Hematopoietic multipotent progenitor cell treated with erythropoietin and hydrocortisone succinate and interleukin-3 and kit ligand, for 4 days (in vitro differentiated cells): ENCODE results near the gene STAU1.
"Not testable (repeated sequence)": the region's sequence is repeated elsewhere in the genome, so short reads cannot be mapped to it uniquely, and the experiment has no call there.

ENCODE experiments used
- DNase-seq: peaks from one replicate; pipeline ENCODE4 v3.0.0-alpha.2; 2015

Gene STAU1

DNA sequence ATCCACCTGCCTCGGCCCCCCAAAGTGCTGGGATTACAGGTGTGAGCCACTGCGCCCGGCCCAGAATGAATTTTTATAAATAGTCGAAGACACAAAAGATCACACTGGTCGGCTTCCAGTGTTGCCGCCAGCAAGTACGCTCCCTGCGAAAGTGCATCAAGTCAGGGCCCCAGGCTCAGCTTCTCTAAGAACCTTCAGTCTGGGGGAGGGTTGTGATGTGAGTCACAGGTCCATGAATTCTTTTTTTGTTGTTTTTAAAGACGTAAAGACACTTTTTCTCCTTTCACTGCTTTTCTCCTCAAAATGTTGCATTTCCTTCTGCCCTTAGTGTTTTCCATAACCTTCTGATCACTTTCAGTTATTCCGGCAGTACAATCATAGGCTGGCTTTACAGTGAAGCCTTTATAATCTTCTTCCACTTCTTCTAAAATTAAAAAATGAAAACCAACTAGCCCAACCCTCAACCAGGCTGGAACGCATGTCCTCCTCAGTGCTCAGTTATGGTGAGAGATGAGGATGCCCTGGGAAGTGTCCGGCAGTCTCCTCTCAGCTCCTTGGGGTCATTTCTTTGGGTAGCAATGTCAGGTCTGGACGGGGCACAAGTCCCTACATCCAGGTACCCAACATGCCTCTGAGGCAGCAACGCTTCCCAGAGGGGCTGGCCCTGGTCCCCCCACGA, 75.4 kb downstream of the STAU1 start:
- no peak for DNase-seq

DNA sequence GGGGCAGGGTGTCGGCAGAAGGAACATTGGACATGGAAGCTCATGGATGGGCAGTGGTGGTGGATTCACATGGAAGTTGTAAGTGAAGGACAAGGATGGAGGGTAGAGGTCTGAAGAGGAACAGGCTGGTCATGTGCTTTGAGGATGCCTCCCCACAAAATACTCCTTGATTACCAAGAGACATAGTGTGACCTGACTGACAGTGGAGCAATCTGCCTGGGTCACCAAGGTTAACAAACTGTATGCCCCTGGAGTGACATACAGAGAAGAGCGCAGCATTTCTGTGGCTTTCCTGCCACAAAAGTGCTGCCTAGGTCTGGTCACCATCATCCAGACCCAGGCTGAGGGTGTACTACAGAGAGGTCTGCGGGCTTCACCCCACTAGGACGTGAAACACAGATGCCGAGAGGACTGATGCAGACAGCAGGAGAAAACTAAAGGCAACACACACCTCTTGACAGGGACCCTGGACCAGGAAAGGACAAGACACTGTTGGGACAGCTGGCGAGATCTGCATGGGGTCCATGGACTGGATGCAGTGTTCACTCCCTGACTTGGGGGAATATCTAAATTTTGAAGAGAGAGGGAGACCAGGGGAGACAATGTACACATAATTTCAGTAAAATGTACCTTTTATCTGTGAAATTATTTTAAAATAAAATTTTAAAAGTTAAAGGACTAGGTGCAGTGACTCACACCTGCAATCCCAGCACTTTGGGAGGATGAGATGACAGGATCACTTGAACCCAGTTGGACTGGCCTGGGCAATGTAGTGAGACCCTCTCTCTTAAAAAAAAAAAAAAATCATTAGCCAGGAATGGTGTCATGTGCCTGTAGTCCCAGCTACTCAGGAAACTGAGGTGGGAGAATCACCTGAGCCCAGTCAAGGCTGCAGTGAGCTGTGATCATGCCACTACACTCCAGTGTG, 77.1 kb downstream of the STAU1 start:
- no peak for DNase-seq

GRCh38 chr20:49106328-49106727, 81.8 kb downstream of the STAU1 start:
- no peak for DNase-seq

DNA sequence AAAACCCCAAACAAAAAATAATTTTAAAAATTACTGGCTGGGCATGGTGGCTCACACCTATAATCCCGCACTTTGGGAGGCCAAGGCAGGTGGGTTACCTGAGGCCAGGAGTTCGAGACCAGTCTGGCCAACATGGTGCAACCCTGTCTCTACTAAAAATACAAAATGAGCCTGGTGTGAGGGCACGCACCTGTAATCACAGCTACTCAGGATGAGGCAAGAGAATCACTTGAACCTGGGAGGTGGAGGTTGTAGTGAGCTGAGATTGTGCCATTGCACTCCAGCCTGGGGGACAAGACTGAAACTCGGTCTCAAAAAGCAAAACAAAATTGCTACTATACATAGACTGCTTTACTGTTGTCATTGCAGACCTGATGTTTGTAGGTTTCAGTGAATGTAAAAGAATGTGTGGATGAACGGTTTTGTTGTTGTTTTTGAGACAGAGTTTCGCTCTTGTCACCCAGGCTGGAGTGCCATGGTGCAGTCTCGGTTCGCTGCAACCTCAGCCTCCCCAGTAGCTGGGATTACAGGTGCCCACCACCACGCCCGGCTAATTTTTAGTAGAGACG, 83.1 kb downstream of the STAU1 start:
- not testable (repeated sequence) for DNase-seq

GRCh38 chr20:49104365-49104648, 83.8 kb downstream of the STAU1 start:
- DNase-seq = no peak

GRCh38 chr20:49103647-49104364, 84.3 kb downstream of the STAU1 start:
- no peak for DNase-seq

DNA sequence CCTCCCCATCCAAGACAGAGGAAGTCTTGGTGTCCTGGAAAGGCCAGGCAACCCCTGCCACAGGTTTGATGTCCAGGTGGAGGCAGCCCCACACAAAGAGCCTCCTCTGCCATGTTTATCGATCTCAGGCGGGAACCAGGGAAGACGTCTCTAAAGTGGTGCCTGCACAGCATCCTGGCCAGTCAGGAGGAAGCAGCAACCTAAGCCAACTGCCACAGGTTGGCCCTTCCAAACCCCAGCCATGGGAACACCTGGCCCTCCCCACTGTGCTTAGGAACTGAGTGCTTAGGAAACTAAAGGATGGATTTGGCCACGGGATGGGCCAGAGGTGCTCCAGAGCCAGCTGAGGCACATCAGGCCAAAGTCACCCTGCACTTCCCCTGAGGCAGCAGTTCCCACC, 85.1 kb downstream of the STAU1 start:
- no peak for DNase-seq

DNA sequence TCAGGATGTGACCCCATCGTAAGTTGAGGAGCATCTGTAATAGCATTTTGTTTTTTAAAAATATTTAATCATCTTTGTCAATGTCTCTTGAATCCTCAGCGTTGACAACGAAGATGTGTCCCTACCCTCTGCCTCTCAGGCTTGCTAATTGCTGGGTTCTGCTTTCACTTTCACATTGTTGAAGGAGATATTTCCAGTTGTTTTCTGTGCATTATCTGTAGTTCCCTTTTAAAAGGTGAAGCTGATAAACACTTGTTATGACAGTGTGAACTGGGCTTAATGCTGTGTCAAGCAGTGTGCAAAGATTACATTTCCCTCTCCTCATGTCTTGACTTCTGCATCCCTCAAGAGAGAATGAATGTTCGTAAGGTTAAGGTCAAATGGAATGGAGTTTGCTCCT, 87.2 kb downstream of the STAU1 start:
- peak; percentile 45 for DNase-seq

DNA sequence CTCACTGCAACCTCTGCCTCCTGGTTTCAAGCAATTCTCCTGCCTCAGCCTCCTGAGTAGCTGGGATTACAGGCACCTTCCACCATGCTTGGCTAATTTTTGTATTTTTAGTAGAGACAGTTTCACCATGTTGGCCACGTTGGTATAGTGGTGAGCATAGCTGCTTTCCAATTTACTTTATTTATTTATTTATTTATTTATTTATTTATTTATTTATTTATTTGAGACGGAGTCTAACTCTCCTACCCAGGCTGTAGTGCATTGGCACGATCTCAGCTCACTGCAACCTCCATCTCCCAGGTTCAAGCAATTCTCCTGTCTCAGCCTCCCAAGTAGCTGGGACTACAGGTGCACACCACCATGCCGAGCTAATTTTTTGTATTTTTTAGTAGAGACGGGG, 87.8 kb downstream of the STAU1 start:
- not testable (repeated sequence) for DNase-seq

GRCh38 chr20:49099011-49099410, 89.1 kb downstream of the STAU1 start:
- no peak for DNase-seq

DNA sequence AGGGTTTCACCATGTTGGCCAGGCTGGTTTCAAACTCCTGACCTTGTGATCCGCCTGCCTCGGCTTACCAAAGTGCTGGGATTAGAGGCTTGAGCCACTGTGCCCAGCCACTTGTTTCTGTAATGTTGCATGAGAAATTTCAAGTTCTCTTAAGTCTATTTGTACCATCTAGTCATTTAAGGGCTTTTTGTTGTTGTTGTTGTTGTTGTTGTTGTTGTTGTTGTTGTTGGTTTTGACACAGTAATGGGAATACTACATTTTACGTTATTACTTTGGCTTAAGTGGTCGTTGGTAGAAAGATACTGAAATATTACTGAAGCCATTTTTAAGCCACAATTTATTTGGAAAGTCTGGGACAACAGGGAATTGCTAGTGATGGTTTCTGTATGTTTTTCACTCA, 90.0 kb downstream of the STAU1 start:
- no peak for DNase-seq

- no peak for DNase-seq
Observed at GRCh38 chr20:49097159-49097558, 91.0 kb downstream of the STAU1 start.

- no peak for DNase-seq
Observed at GRCh38 chr20:49096203-49096730, 91.9 kb downstream of the STAU1 start.

DNA sequence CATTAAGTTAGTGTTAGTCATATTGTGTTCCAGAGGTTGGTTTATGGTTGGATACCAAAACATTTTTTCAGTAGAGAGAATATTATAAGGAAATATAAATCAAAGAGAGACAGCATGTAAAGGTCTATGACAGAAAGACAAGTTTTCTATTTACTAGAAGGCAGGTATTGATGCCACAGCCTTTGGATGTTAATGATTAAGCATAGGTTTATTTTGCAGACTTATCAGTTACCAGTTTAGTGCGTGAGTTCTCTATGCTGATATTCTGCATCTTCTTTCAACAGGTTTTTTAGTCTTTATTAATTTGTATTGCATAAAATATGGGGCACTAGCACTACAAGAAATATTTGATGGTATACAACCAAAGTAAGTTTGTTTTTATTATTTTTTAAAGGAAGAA, 96.4 kb downstream of the STAU1 start:
- no peak for DNase-seq

DNA sequence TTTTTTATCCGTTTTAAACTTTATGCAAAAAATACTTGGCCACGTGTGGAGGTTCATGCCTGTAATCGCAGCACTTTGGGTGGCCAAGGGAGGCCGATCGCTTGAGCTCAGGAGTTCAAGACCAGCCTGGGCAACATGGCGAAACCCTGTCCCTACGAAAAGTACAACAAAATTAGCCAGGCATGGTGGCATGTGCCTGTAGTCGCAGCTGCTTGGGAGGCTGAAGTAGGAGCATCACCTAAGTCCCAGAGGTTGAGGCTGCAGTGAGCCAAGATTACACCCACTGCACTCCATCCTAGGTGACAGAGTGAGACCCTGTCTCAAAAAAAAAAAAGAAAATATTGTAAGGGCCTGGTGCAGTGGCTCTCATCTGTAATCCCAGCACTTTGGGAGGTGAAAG, 97.0 kb downstream of the STAU1 start:
- DNase-seq = no peak

DNA sequence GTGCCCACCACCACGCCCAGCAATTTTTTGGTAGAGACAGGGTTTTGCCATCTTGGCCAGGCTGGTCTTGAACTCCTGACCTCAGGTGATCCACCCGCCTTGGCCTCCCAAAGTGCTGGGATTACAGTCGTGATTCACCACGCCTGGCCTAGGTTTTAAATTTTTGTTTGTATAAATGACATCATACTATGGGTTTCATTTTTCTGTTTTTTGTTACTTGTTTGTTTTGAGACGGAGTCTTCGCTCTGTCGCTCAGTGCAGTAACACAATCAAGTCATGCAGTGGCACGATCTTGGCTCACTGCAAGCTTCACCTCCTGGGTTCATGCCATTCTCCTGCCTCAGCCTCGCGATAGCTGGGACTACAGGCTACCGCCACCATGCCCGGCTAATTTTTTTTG, 105.8 kb downstream of the STAU1 start:
- not testable (repeated sequence) for DNase-seq

- DNase-seq = no peak
Observed at GRCh38 chr20:49078310-49078709, 109.8 kb downstream of the STAU1 start.

GRCh38 chr20:49074521-49074920, 113.6 kb downstream of the STAU1 start:
- DNase-seq = no peak
